HG03060 (cell line): ENCODE measurements around the gene CLEC4M.
"Not testable (repeated sequence)": the region's sequence is repeated elsewhere in the genome, so short reads cannot be mapped to it uniquely, and the experiment has no call there.

Experiments used
- ATAC-seq: cut with Tn5 transposase; IDR thresholded peaks from one replicate; pipeline ENCODE4 v1.9.1; 2021; ENCODE audit warnings: low read depth, moderate number of reproducible peaks; ENCODE audit not compliant: unreplicated experiment

Gene CLEC4M

GRCh38 chr19:7769171-7769570 lies 6.1 kb downstream of the CLEC4M start:
- no peak for ATAC-seq

- ATAC-seq: no peak
Measured at GRCh38 chr19:7771072-7771471, 8.0 kb downstream of the CLEC4M start.

DNA sequence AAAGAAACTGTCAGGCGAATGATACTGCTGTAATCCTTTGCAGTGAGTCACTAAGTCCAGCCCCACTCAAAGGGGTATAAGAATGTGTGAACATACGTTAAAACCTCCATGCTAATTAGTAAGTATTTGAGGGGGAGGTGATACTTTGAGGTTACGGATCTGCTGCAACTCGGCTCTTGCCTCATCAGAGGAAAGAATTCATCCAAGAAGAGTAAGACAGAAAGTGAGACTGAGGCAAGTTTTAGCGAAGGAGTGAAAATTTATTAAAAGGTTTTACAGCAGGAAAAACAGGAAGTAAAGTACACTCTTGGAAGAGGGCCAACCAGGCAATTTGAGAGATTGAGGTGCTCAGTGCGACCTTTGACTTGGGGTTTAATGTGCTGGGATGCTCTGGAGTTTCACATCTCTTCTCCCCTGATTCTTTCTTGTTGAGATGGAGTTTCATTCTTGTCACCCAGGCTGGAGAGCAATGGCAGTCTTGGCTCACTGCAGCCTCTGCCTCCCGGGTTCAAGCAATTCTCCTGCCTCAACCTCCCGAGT lies 9.8 kb downstream of the CLEC4M start:
- no peak for ATAC-seq

GRCh38 chr19:7773841-7774240 lies 10.8 kb downstream of the CLEC4M start:
- ATAC-seq: no peak

GRCh38 chr19:7775761-7776160 lies 12.7 kb downstream of the CLEC4M start:
- no peak for ATAC-seq

DNA sequence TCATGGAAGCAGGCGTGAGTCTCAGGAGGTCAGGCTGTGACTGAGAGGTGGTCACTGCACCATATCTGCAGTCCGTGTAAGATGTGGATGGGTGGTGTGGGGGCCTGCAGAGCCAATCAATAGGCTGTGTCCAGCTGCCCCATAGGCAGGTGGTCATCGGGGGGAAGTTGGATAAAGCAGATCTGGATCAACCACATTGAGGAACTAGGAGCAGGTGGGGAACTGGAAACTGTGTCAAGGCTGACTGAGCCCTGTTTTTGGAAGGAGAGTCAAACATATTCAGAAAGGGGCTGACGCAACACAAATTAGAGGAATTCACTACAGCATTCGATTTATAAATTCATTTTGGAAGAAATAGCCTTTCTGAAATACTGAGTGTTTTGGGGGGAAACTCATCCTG lies 15.0 kb downstream of the CLEC4M start:
- ATAC-seq: no peak

- ATAC-seq: no peak
Measured at GRCh38 chr19:7779631-7780486, 16.8 kb downstream of the CLEC4M start.

DNA sequence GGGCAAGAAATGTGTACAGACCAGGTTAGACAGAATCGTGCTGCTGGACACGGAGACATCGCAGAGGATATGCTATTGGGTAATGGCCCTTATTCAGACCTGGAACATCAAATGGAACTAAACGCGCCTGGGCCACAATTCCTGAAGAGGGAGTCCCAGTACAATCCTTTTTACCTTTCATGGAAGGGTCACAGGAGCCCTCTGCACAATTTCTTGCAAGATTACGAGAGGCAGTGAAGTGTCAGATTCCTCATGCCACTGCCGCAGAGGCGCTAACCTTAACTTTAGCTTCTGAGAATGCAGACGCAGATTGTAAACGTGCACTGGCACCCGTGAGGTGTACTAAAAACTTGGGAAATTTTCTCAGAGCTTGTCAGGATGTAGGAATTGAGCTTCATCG lies 18.1 kb downstream of the CLEC4M start:
- no peak for ATAC-seq

- no peak for ATAC-seq
Measured at GRCh38 chr19:7783991-7784423, 21.0 kb downstream of the CLEC4M start.

- ATAC-seq: no peak
Measured at GRCh38 chr19:7784856-7785255, 21.8 kb downstream of the CLEC4M start.

DNA sequence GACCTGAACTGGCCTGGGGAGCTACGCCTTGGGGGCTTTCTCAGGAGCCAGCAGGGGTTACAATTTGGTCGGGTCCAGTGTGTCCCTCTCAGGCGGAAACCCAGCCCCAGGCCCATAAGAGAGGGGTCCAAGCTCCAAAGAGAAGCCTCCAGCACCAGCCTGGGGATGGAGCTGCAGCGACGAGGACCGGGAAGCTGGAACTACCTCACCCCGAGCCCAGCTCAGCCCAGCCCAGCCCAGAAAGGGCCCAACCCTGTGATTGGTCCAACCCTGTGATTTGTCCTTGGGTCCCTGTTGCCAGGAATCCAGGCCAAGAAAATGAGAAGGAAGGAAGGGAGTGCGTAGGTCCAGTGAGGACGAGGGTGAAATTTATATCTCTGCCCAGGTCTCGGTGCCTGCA lies 24.1 kb downstream of the CLEC4M start:
- ATAC-seq: no peak

- ATAC-seq: no peak
Measured at GRCh38 chr19:7787602-7788177, 24.6 kb downstream of the CLEC4M start.

- no peak for ATAC-seq
Measured at GRCh38 chr19:7788178-7788932, 25.3 kb downstream of the CLEC4M start.

DNA sequence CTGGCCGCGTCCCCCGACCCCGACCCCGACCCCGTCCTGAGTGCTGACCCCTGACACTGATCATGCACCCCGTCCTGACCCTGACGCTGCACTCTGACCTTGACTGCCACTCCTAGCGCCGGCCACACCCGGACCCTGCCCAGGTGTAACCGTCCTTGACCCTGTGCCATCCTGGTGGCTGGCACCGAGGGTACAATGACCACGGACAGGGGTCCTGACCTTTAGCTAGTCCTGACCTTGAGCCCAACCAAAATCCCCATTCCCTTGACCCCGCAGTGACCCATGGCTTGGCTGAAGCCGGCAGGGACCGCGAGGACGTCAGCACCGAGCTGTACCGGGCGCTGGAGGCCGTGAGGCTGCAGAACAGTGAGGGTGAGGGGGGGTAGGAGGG lies 25.9 kb downstream of the CLEC4M start:
- ATAC-seq: no peak

DNA sequence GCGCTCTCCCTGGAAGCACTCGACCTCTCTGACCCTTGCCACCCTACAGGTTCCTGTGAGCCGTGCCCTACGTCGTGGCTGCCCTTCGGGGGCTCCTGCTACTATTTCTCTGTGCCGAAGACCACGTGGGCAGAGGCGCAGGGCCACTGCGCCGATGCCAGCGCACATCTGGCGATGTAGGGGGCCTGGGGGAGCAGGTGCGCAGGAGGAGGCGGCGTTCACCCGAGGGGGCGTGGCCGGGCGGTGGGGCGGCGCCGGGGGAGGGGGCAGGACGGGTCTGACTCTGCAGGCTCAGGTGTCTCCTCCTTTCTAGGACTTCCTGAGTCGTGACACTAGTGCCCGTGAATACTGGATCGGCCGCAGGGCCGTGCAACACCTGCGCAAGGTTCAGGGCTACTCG lies 26.4 kb downstream of the CLEC4M start:
- ATAC-seq: no peak

DNA sequence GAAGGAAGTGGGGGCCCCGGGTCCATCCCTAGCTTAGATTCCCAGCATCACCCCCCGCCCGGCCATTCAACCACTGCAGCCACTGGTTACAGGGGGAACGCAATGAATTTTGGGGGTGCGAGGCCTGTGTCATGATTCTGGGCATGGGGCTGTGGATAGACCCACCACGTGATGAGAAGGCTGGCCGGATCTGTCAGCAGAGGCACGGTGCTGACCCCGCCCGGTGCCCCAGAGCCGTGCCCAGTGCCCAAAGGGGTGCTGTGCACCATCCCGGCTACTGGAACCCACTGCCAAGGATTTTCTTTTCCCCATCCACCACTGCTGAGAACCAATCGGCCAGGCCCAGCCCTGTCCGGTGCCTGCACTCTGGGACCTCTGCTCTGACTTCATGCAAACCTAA lies 27.4 kb downstream of the CLEC4M start:
- no peak for ATAC-seq

GRCh38 chr19:7792281-7792680 lies 29.2 kb downstream of the CLEC4M start:
- ATAC-seq: no peak

DNA sequence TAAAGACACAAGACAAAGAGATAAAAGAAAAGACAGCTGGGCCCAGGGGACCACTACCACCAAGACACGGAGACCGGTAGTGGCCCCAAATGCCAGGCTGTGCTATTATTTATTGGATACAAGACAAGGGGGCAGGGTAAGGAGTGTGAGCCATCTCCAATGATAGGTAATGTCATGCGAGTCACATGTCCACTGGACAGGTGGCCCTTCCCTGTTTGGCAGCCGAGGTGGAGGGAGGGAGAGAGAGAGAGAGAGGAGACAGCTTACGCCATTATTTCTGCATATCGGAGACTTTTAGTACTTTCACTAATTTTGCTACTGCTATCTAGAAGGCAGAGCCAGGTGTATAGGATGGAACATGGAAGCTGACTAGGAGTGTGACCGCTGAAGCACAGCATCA lies 29.7 kb downstream of the CLEC4M start:
- ATAC-seq: not testable (repeated sequence)

- no peak for ATAC-seq
Measured at GRCh38 chr19:7793493-7793892, 30.4 kb downstream of the CLEC4M start.

DNA sequence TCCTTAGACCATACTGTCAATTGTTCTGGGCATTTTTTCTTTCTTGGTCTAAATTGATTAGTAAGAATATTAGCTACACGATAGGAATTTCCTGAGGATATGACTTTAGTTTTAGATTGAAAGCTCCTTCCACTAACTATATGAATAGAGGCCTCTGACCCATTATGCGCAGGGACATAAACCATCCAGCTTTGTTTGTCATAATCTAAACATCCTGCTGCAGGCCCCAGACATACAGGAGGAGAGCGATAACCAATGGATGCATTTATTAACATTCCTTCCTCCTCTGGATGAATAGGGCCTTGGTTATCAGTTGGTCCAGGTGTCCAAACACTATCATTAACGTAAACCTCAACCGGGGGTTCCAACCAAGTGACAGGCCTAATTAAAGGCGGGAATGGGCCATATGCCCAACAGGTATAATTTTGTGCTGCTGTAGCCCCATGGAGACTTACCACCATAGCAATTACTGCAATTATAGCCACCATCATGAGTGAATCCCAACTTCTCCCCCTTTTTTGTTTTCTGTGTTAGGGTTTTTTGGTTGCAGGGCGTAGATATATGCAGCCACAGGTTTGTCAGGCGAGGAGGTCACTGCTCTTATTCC lies 32.6 kb downstream of the CLEC4M start:
- ATAC-seq: no peak
